ENCODE data around the gene SPTBN1.

The SPTBN1 gene

DNA sequence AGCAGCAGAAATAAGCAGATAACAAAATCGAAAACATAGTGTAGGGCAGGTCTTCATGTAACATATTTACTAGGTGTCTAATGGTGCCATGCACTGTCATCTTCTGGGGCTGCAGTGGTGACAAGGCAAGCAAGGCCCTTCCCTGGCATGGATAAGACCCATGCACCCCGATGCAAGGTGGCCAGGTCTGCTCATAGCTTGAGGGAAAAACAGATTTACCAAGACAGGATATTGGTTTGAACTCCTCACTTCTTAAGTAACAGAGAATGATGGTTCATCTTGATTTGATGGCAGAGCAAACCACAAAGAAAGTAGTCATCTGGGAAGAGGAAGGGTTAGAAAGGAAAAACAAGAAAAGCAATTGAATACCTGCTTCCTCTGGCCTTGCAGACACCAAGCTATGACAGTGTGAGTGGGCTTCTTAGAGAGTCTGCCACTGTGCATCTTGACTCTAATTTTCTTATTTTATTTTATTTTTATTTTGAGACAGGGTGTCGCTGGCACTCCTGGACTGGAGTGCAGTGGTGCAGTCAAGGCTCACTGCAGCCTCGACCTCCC is 231.5 kb downstream of the SPTBN1 start:
- Histone ChIP-seq H3K36me3 (replicated peaks; ENCODE audit: low read depth, low read length) (no peaks in the 10 kb centered on the region), H3K27ac (ENCODE audit: low read length) (no peak overlapping the region), H3K4me1 (ENCODE audit: low read length) (no peaks in the 10 kb centered on the region), H3K27me3 (ENCODE audit: low read depth, low read length) (peaks cover 72% of the 10 kb centered on the region), H3K4me2 (ENCODE audit: low read length) (no peak overlapping the region), H3K4me3 (ENCODE audit: low read length) (no peak overlapping the region), H3K9me3 (ENCODE audit: insufficient read depth, low read length) (no peaks in the 10 kb centered on the region), H3K79me2 (ENCODE audit: low read length) (no peaks in the 10 kb centered on the region), H3K9ac (ENCODE audit: low read length) (no peak overlapping the region), H4K20me1 (ENCODE audit: insufficient read depth, low read length) (no peaks in the 10 kb centered on the region), H2AFZ (ENCODE audit: low read depth, low read length) (no peak overlapping the region)
- TF ChIP-seq, protein P1, sequence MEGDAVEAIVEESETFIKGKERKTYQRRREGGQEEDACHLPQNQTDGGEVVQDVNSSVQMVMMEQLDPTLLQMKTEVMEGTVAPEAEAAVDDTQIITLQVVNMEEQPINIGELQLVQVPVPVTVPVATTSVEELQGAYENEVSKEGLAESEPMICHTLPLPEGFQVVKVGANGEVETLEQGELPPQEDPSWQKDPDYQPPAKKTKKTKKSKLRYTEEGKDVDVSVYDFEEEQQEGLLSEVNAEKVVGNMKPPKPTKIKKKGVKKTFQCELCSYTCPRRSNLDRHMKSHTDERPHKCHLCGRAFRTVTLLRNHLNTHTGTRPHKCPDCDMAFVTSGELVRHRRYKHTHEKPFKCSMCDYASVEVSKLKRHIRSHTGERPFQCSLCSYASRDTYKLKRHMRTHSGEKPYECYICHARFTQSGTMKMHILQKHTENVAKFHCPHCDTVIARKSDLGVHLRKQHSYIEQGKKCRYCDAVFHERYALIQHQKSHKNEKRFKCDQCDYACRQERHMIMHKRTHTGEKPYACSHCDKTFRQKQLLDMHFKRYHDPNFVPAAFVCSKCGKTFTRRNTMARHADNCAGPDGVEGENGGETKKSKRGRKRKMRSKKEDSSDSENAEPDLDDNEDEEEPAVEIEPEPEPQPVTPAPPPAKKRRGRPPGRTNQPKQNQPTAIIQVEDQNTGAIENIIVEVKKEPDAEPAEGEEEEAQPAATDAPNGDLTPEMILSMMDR (IDR thresholded peaks at IDR 0.05; ENCODE audit: low read depth, low read length): no peak
- no peak for TF ChIP-seq EZH2phosphoT487 (IDR thresholded peaks at IDR 0.05; ENCODE audit: low read depth)

DNA sequence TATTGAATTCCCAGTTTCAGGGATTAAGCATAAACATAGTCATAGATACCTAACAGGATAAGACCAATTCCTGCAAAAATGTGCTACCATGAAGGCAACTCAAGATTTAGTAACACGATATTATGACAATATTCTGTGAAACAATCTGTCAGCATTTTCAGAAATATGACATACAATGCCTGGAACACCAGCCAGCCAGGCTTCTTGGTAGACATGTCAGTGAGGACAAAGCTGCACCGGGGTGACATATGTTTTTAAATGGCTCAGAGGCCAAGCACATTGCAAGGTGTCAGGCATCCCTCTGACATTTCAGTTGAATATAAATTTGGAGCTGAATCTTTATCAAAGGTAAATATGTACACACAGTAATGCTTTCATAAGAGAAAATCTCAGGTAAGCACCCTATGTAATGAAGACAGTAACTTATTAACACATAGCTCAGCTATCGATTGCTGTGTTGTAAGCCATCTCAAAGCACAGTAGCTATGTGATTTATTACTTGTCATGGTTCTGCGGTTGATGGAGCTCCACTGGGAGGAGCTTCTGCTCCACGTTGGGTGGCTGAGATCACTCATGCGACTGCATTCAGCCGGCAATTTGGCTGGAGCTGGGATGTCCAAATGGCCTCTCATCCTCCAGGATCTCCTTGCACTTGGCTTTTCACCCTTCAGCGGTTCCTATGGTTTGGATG is 235.5 kb downstream of the SPTBN1 start:
- Histone ChIP-seq H2AFZ (ENCODE audit: low read depth, low read length) (no peak overlapping the region), H3K79me2 (ENCODE audit: low read length) (no peaks in the 10 kb centered on the region), H3K27me3 (ENCODE audit: low read depth, low read length) (peaks cover 42% of the 10 kb centered on the region), H3K4me2 (ENCODE audit: low read length) (no peak overlapping the region), H3K4me1 (ENCODE audit: low read length) (no peaks in the 10 kb centered on the region), H3K27ac (ENCODE audit: low read length) (no peak overlapping the region), H4K20me1 (ENCODE audit: insufficient read depth, low read length) (no peaks in the 10 kb centered on the region), H3K9me3 (ENCODE audit: insufficient read depth, low read length) (no peaks in the 10 kb centered on the region), H3K36me3 (replicated peaks; ENCODE audit: low read depth, low read length) (no peaks in the 10 kb centered on the region), H3K4me3 (ENCODE audit: low read length) (no peak overlapping the region), H3K9ac (ENCODE audit: low read length) (no peak overlapping the region)
- no peak for TF ChIP-seq EZH2phosphoT487 (IDR thresholded peaks at IDR 0.05; ENCODE audit: low read depth)
- TF ChIP-seq, protein P1 (IDR thresholded peaks at IDR 0.05; ENCODE audit: low read depth, low read length): no peak

DNA sequence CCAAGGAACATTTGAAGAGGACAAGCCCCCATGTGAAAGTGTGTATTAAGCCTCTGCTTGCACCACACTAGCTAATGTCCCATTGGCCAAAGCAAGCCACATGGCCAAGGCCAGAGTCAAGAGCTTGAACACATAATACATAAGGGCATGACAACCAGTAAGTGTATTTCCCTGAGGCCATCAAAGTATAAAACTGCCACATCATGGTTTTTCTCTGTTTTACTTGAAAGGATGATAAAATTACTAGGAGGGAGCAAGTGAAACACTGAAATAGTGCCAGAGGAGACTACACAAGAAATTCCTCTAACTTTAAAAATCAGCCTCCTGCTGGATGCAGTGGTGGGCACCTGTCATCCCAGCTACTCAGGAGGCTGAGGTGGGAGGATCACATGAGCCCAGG is 236.4 kb downstream of the SPTBN1 start:
- Histone ChIP-seq H3K27ac (ENCODE audit: low read length) (no peak overlapping the region), H3K4me1 (ENCODE audit: low read length) (no peaks in the 10 kb centered on the region), H3K79me2 (ENCODE audit: low read length) (no peaks in the 10 kb centered on the region), H3K27me3 (ENCODE audit: low read depth, low read length) (peaks cover 37% of the 10 kb centered on the region), H3K9me3 (ENCODE audit: insufficient read depth, low read length) (no peaks in the 10 kb centered on the region), H4K20me1 (ENCODE audit: insufficient read depth, low read length) (no peaks in the 10 kb centered on the region), H3K4me2 (ENCODE audit: low read length) (no peak overlapping the region), H3K36me3 (replicated peaks; ENCODE audit: low read depth, low read length) (no peaks in the 10 kb centered on the region), H2AFZ (ENCODE audit: low read depth, low read length) (no peak overlapping the region), H3K9ac (ENCODE audit: low read length) (no peak overlapping the region), H3K4me3 (ENCODE audit: low read length) (no peak overlapping the region)
- TF ChIP-seq, protein P1 (IDR thresholded peaks at IDR 0.05; ENCODE audit: low read depth, low read length): no peak
- TF ChIP-seq EZH2phosphoT487 (IDR thresholded peaks at IDR 0.05; ENCODE audit: low read depth): no peak

DNA sequence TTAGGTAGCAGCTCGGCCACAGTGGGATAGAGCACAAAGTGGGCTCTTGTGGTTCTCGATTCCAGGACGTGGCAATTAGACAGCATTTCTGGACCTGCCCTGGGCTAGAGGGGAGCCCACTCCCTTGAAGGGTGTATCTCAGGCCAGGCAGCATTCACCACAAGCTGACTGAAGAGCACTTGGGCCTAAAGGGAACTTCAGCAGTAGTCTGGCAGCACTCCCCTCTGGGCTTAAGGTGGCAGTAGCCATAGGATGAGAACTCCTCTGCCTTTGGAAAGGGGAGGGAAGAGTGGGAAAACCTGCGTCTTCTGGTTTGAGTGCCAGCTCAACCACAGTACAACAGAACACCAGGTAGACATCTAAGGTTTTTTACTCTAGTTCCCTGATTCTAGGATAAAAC is 239.3 kb downstream of the SPTBN1 start:
- no peak for TF ChIP-seq EZH2phosphoT487 (IDR thresholded peaks at IDR 0.05; ENCODE audit: low read depth)
- TF ChIP-seq, protein P1 (IDR thresholded peaks at IDR 0.05; ENCODE audit: low read depth, low read length): no peak
- Histone ChIP-seq H3K9me3 (ENCODE audit: insufficient read depth, low read length) (no peaks in the 10 kb centered on the region), H3K36me3 (replicated peaks; ENCODE audit: low read depth, low read length) (no peaks in the 10 kb centered on the region), H3K4me1 (ENCODE audit: low read length) (no peaks in the 10 kb centered on the region), H3K9ac (ENCODE audit: low read length) (no peak overlapping the region), H4K20me1 (ENCODE audit: insufficient read depth, low read length) (no peaks in the 10 kb centered on the region), H3K27ac (ENCODE audit: low read length) (no peak overlapping the region), H3K4me3 (ENCODE audit: low read length) (no peak overlapping the region), H3K27me3 (ENCODE audit: low read depth, low read length) (peaks cover 12% of the 10 kb centered on the region), H2AFZ (ENCODE audit: low read depth, low read length) (no peak overlapping the region), H3K79me2 (ENCODE audit: low read length) (no peaks in the 10 kb centered on the region), H3K4me2 (ENCODE audit: low read length) (no peak overlapping the region)
